ENCODE measurements around the gene HECA.

DNA sequence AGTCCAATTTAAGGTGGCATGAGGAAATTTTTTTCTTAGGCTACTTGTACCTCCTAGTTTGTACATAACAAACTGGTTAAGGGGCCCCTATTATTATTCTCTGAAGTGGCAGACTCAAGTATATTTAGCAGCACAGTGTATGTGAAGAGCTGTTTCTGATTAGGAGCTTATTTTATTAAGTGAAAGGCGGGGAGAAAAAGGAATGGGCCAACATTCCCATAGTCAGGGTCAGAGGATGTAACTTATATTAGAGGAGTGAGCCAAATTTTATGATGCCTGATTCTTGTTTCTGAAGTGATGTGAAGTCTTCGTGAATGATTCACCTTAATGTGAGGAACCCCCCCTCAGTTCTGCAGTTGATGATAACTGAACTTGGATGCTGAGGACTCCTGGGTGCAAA lies 2.8 kb downstream of the HECA start:
- TF ChIP-seq POLR2A (IDR thresholded peaks at IDR 0.05): no peak
- TF ChIP-seq, protein P1, sequence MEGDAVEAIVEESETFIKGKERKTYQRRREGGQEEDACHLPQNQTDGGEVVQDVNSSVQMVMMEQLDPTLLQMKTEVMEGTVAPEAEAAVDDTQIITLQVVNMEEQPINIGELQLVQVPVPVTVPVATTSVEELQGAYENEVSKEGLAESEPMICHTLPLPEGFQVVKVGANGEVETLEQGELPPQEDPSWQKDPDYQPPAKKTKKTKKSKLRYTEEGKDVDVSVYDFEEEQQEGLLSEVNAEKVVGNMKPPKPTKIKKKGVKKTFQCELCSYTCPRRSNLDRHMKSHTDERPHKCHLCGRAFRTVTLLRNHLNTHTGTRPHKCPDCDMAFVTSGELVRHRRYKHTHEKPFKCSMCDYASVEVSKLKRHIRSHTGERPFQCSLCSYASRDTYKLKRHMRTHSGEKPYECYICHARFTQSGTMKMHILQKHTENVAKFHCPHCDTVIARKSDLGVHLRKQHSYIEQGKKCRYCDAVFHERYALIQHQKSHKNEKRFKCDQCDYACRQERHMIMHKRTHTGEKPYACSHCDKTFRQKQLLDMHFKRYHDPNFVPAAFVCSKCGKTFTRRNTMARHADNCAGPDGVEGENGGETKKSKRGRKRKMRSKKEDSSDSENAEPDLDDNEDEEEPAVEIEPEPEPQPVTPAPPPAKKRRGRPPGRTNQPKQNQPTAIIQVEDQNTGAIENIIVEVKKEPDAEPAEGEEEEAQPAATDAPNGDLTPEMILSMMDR (IDR thresholded peaks at IDR 0.05): no peak
